Mononuclear cell (primary cell): ENCODE data around the gene HOMEZ. TPM values are rescaled to one million over a fixed set of nuclear protein-coding genes. Genes with fewer than 3 reads are reported as not detected.
A peak's percentile ranks its signal among the peaks of the same experiment; 100 is the strongest.
"Not testable (repeated sequence)": the region's sequence is repeated elsewhere in the genome, so short reads cannot be mapped to it uniquely, and the experiment has no call there.

Experiments used
- H3K27me3 ChIP-seq: 2 replicates; pipeline ENCODE4 v1.6.0; 2011; ENCODE audit warnings: low read length, control low read depth; ENCODE audit not compliant: insufficient read depth
- H3K4me1 ChIP-seq: 2 replicates; pipeline ENCODE4 v1.5.1; 2011; ENCODE audit warnings: mild to moderate bottlenecking, low read length, control low read depth; ENCODE audit not compliant: insufficient read depth
- H3K4me3 ChIP-seq: 2 replicates; pipeline ENCODE4 v1.5.1; 2011; ENCODE audit warnings: mild to moderate bottlenecking, low read length, moderate library complexity
- H3K9me3 ChIP-seq: 2 replicates; pipeline ENCODE4 v1.5.1; 2011; ENCODE audit warnings: low read depth, mild to moderate bottlenecking, control low read depth, low read length
- total RNA-seq: library from RNA; depleted of rRNA; stranded (reverse); fragments of >200 nt; gene quantifications from one replicate; pipeline ENCODE4 v1.2.3, GENCODE V29; 2012

The HOMEZ gene
- total RNA-seq, result 1.5 TPM

- Histone ChIP-seq H3K4me3 (peak within 1 kb of the TSS; percentile 71), H3K9me3 (no peaks in the 10 kb centered on the region), H3K27me3 (no peaks in the 10 kb centered on the region), H3K4me1 (peaks cover 25% of the 10 kb centered on the region)
Measured at GRCh38 chr14:23286020-23286901, at the start of gene HOMEZ. Gene HOMEZ (minus strand): TSS chr14:23286132. CDS start chr14:23285952, 180 bp downstream.

- Histone ChIP-seq H3K9me3 (peaks cover 10% of the 10 kb centered on the region), H3K4me1 (no peaks in the 10 kb centered on the region), H3K4me3 (no peak overlapping the region), H3K27me3 (peaks cover 7% of the 10 kb centered on the region)
Measured at GRCh38 chr14:23335623-23336022, 49.7 kb upstream of the HOMEZ start.

- no peaks in the 10 kb centered on the region for H3K27me3 ChIP-seq
- H3K4me3 ChIP-seq, result no peak overlapping the region
- H3K9me3 ChIP-seq, result no peaks in the 10 kb centered on the region
- H3K4me1 ChIP-seq, result peaks cover 10% of the 10 kb centered on the region
Measured at GRCh38 chr14:23327947-23328744, 42.2 kb upstream of the HOMEZ start.

GRCh38 chr14:23326491-23327332 is 40.8 kb upstream of the HOMEZ start:
- Histone ChIP-seq H3K4me3 (no peak overlapping the region), H3K27me3 (no peaks in the 10 kb centered on the region), H3K9me3 (no peaks in the 10 kb centered on the region), H3K4me1 (peaks cover 23% of the 10 kb centered on the region)

- not testable (repeated sequence) for H3K4me3 ChIP-seq, H3K27me3 ChIP-seq, H3K9me3 ChIP-seq
- peaks cover 23% of the 10 kb centered on the region for H3K4me1 ChIP-seq
Measured at GRCh38 chr14:23325746-23326145, 39.8 kb upstream of the HOMEZ start.

GRCh38 chr14:23324993-23325392 is 39.1 kb upstream of the HOMEZ start:
- Histone ChIP-seq H3K4me3 (no peak overlapping the region), H3K27me3 (no peaks in the 10 kb centered on the region), H3K9me3 (no peaks in the 10 kb centered on the region), H3K4me1 (peaks cover 30% of the 10 kb centered on the region)

GRCh38 chr14:23324455-23324846 is 38.5 kb upstream of the HOMEZ start:
- H3K4me3 ChIP-seq, result no peak overlapping the region
- H3K9me3 ChIP-seq, result no peaks in the 10 kb centered on the region
- peaks cover 33% of the 10 kb centered on the region for H3K4me1 ChIP-seq
- no peaks in the 10 kb centered on the region for H3K27me3 ChIP-seq

- Histone ChIP-seq H3K9me3 (no peaks in the 10 kb centered on the region), H3K27me3 (no peaks in the 10 kb centered on the region), H3K4me3 (no peak overlapping the region), H3K4me1 (peaks cover 33% of the 10 kb centered on the region)
Measured at GRCh38 chr14:23323838-23324454, 38.0 kb upstream of the HOMEZ start.

GRCh38 chr14:23322568-23323517 is 36.9 kb upstream of the HOMEZ start:
- Histone ChIP-seq H3K9me3 (no peaks in the 10 kb centered on the region), H3K4me1 (peaks cover 33% of the 10 kb centered on the region), H3K27me3 (no peaks in the 10 kb centered on the region), H3K4me3 (peak overlapping the region; percentile 72)

- H3K4me3 ChIP-seq, result peak overlapping the region; percentile 72
- peaks cover 33% of the 10 kb centered on the region for H3K4me1 ChIP-seq
- H3K27me3 ChIP-seq, result no peaks in the 10 kb centered on the region
- H3K9me3 ChIP-seq, result no peaks in the 10 kb centered on the region
Measured at GRCh38 chr14:23321572-23322547, 35.9 kb upstream of the HOMEZ start.

GRCh38 chr14:23320584-23321571 is 34.9 kb upstream of the HOMEZ start, which contains the start of gene PABPN1:
Gene PABPN1 (plus strand): TSS chr14:23321457. CDS start chr14:23321470, 13 bp downstream.
- Histone ChIP-seq H3K27me3 (no peaks in the 10 kb centered on the region), H3K4me1 (peaks cover 33% of the 10 kb centered on the region), H3K9me3 (no peaks in the 10 kb centered on the region), H3K4me3 (peak within 1 kb of the TSS; percentile 72)
